GM21367 (cell line): ENCODE measurements around the gene PCBD1.

ENCODE experiments used
- ATAC-seq: cut with Tn5 transposase; IDR thresholded peaks from one replicate; pipeline ENCODE4 v1.9.1; 2021; ENCODE audit not compliant: unreplicated experiment

Gene PCBD1

GRCh38 chr10:70905071-70906021 lies 17.0 kb upstream of the PCBD1 start:
- ATAC-seq: no peak

DNA sequence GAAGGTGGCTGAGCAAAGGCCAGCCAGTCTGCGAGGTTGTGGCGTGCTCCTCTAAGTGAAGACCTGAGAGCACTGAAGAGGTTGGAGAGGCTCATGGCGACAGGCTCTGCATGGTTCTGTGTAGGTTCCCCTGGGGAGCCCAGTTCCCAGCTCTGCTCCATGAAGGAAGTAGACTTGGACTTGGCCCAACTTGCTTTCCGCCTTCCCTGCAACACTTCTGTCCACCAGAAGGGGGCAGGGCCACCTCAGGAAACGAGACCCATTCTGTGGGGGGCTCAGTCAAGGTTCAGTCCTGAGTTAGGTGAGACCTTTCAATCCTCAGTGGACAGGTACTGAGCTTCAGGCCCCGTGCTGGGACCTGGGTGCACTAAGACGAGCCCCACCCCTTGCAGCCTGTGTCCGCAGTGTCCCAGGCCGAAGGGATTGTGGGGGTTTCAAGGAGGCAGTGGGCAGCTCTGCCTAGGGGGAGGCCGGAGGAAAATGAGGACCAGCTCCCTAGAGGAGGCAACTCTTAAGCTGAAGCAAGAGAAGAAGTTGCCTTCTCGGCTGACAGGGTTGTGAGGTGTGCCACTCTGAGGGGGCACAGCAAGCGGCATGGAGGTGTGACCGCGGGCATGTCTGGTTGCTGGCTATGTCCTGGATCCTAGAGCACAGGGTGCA lies 15.0 kb upstream of the PCBD1 start:
- ATAC-seq: no peak

DNA sequence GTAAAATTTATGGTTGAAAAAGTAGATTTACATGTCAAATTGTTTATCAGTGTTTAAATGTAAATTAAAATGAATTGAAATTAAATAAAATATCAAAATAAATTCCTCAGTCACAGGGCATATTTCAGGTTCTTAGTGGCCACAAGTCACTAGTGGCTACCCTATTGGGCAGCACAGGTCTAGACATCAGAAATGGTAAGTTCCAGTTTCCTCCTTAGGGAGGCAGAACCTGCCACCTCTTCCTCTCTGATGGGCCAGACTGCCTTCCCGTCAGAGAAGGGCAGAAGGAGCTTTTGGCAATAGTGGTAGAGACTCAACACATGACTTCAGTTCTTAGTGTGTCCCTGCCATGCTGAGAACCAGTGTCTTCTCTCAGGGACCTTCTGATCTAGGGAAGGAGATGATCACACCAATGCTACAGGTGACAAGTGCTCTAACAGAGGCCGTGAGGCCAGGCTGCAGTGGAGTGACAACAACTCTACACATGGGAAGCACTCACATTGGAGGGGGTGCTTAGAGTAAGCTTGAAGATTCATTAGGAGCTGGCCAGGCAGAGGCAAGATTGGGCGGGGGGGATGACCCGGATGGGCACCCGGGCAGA lies 14.4 kb upstream of the PCBD1 start:
- ATAC-seq: no peak

- ATAC-seq: no peak
These were observed 13.0 kb upstream of the PCBD1 start for GRCh38 chr10:70901276-70901878.

DNA sequence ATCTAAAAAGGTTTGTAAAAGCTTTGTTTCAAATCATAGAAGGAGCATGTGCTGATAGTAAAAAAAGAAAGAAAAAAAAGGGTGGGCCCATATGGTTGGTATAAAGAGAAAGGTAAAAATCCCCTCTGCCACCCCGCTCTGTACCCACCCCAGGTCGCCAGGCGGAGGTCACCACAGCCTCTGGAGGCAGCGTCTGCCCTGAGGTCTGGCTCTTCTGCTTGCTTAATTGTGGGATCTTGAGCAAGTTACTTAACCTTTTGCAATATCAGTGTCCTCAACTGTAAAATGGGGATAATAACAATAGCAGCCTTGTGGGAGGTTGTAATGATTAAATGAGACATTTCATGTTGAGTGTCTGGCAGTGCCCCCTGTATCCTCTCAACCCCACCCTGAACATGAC lies 10.7 kb upstream of the PCBD1 start:
- ATAC-seq: no peak

GRCh38 chr10:70898687-70899086 lies 10.3 kb upstream of the PCBD1 start:
- ATAC-seq: no peak

DNA sequence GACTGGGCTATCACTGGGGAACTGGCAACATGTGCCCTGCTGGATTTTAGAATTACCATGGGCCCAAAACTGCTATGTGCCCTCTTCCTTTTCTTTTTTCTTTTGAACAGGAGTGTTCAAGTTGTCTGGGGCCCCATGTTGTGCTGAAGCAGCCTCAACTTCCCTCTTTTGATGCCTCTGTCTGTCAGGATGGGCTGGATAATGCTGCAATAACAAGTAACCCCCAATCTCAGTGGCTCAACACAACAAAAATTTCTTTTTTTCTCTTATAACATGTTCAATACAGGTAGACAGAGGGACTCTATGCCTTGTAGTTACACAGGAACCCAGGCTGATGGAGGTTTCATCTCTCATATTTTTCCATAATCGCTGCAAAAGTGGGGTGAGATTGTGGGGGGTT lies 8.2 kb upstream of the PCBD1 start:
- ATAC-seq: no peak

DNA sequence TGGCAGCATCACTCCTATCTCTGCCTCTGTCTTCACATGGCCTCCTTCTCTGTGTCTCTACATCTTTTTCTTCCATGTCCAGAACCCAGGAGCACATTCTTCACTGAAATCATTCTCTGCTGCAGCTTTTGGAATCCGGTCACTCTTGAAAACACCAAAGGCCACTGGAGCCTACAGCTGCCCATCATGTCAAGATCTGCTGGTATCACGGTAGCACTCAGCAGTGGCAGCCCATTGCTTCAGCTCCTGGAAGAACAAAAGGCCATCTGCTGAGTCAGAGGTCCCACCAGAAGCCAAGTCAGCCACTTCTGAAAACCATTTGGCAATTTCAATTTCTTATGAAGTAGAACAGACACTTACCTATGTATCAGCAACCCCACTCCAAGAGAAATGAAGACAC lies 6.1 kb upstream of the PCBD1 start:
- ATAC-seq: no peak

DNA sequence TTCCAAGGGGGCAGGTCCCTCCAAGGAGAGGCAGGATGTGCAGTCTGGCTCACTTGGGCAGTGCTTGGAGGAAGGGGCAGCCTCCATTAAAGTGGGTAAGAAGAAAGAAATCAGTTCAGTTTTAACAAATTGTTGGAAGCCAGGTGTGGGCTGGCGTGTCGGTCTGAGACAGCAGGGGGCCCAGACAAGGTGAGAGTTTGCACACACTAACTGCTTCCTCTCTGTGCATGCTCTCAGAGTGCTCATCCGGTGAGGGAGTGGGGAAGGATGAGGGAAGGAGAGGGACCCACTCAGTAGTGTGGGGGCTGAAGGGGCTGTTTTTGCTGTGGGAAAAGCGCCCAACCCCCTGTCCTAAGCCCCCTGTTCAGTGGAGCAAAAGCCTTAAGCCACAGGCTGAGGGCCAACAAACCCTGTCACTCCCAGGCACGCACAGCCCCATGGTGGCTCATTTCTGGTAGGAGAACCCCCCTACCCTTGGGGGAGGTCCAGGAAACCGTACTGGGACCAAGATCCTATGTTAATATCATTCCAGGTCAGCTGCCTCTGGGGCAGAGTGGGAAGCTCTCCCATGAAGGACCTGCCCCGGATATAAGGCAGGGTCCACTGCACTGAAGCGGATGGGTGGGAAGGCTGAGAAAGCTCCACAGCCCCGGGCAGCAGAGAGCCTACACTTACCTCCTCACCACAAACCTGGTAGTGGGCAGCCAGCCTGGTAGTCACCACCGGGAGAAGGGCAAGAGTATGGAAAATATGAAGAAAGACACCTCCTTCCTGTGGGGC lies 5.1 kb upstream of the PCBD1 start:
- ATAC-seq: no peak

DNA sequence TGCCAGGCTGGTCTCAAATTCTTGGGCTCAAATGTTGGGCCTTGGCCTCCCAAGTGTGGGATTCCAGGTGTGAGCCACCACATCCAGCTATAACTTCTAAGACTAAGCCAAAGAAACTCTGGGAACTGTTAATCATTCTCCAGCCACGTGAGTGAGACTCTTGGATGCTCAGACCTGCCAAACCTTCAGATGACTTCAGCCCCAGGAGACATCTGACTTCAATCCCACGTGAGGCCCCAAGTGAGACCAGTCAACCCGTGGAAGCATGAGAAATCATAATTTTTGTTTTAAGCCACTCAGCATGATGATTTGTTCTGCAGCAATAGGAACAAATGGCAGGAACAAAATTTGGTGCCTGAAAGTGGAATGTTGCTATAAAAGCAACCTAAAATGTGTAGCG lies 4.3 kb upstream of the PCBD1 start:
- no peak for ATAC-seq

DNA sequence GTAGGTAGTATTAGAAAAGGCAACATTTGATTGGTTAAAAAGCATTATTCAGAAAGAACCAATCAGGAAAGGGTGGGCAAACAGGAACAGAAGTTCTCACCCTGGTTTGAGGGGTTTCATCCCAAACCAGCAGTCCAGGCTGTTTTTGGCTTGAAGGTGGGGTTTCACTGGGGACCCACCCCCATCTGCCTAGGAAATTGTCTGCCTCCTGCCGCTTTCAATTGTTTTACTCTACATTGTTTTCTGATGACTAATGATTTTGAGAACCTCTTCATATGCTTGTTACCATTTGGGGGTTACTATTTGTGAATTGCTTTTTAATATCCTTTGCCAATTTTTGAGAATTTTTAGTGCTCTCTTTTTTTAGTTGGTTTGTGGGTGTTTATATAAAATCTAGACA lies 3.3 kb upstream of the PCBD1 start:
- ATAC-seq: no peak

- no peak for ATAC-seq
These were observed 2.6 kb upstream of the PCBD1 start for GRCh38 chr10:70890917-70891431.

DNA sequence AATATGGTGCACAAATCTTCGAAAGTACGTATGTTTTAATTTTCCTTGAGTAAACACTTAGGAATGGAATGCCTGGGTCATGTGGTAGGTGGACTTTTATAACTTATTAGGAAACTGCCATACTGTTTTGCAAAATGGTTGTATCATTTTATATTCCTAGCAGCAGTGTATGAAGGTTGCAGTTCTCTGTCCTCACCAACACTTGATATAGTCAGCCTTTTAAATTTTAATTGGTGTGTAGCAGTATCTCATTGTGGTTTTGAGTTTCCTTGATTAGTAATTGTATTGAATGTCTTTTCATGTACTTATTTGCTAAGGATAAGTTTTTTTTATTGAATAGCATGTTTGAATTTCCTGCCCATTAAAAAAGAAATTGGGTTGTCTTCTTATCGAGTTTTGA lies 926 bp upstream of the PCBD1 start:
- no peak for ATAC-seq

DNA sequence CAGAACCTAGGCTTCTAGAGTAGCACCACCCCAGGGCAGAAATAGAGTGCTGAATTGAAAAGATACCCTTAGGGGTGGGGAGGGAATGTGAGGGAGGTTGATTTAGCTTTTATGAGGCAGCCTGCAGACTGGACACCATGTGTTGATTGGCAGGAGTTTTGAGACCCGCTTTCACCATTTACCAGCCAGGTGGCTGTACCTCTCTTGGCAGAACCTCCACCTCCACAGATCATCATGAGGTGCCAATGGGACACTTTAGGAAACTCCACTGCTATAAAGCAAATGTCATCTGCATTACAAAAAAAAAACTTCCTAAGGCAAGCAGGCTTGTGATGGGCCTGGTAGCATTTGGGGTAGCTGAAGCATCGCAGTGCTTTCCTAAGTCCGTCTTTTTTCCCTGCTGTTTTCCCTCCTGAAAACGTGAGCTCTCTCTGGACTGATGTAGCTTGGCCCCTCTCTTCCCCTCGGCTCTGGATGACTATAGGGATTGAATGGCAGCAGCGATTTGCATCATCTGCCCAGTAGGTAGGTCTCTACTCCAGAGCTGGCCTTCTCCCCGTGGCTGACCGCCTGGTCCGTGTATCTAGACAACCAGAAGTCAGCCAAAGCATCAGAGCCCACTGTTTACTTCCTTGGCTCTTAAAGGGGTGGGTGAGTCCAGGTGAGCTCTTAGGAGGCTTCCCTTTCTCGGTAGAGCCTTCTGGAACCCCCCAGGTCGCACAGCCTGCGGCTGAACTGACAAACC lies 1.3 kb downstream of the PCBD1 start:
- no peak for ATAC-seq

- ATAC-seq: no peak
These were observed 2.1 kb downstream of the PCBD1 start for GRCh38 chr10:70885931-70886903.

GRCh38 chr10:70885481-70885880 lies 2.9 kb downstream of the PCBD1 start:
- ATAC-seq: no peak

- ATAC-seq: no peak
These were observed 3.6 kb downstream of the PCBD1 start for GRCh38 chr10:70884741-70885140.

DNA sequence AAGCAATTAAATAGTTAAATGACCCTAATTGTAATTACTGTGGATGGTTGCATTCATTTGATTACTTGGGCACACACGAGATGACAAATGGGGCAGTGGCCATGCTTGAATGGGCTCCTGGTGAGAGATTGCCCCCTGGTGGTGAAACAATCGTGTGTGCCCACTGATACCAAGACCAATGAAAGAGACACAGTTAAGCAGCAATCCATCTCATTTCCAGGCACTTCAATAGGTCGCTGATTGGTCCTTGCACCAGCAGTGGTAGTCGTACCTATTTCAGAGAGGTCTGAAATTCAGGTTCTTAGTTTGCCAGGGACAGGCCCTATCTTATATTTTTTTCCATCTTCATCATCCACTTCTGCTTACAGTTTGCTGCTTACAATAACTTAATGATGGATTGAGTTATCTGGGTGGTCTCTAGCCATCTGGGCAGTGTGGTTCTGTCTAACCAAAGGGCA lies 8.3 kb downstream of the PCBD1 start:
- ATAC-seq: no peak

DNA sequence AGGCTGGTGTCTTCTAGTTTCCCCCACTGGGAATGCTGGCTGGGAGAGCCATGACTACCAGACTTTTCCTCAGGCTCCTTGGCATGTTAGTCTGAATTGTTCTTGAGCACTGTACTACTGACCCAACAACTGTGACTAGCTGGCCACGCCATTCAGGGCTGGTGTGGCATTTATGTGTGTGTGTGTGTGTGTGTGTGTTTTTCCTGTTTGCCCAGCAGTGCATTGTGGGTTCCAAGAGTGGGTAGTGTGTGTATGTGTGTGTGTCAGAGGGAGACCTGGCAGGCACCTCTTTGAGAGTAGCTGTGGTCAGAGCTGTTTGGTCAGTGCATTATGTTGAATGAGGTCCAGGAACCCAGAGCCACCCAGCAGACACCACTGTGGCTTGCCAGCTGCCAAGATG lies 9.2 kb downstream of the PCBD1 start:
- no peak for ATAC-seq
